Effector CD4-positive, alpha-beta T cell (primary cell): ENCODE results near the gene CTBP2.

Experiments used
- DNase-seq: peaks from one replicate; pipeline ENCODE4 v3.0.0-alpha.2; 2020

CTBP2 gene

DNA sequence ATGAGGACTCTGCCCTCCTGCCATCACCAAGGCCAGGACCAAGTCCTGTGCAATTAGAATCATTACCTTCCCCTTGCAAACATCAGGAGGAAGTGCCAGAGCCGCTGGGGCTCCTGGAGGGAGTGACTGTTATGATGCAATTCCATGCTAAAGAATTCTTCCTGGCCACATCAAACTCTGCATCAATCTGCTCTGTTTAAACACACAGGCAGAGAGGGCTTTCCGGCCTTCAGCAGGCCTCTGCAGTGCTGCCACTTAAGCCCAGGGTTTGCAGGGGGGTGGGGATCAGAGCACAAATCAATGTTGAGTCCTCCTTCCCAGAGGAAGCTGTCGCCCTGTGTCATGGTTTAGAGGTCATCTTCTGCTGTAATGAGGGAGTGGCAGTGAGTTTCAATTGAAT is 58.1 kb downstream of the CTBP2 start:
- DNase-seq, result no peak

GRCh38 chr10:125101581-125101980 is 58.8 kb downstream of the CTBP2 start:
- no peak for DNase-seq

- no peak for DNase-seq
Measured at GRCh38 chr10:125101049-125101448, 59.3 kb downstream of the CTBP2 start.

DNA sequence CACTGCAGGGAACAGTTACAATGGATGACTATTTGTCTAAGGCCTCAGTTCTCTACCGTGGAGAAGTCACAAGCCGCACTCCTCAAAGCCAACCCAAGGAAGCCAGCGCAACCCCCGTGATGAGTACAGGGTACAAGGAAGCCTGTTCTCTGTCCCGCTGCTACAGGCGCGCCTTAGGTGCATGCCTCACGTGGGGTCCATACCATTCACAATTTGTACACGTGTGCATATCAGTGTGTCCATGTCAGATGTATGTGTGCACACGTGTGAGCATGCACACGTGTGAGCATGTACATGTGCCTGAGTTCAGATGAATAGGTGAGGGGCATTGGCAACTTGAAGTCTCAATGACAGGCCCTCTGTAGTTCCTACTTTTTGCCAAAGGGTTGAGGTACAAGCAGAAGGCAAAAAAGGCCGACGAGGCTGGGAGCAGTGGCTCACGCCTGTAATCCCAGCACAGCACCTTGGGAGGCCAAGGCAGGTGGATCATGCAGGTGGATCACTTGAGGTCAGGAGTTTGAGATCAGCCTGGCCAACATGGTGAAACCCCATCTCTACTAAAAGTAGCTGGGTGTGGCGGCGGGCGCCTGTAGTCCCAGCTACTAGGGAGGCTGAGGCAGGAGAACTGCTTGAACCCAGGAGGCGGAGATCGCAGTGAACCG is 62.8 kb downstream of the CTBP2 start:
- DNase-seq, result no peak

DNA sequence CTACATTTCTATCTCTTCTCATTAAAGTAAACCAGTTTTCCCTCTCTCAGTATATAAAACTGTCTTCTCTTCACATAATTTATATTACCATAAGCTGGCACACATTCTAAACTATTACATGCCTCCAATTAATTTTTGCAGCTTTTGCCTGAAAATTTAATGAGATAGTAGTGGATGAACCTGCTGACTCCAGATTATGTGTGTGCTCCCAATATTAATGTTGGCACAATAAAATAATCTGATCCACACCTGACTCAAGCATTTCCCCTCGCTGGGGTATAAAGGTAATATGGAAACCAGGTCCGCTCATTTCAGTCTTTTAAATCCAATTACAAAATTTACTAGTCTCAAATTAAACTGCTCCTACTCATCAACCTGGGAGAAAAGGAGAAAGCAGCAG is 63.4 kb downstream of the CTBP2 start:
- no peak for DNase-seq

- no peak for DNase-seq
Measured at GRCh38 chr10:125096371-125096770, 64.0 kb downstream of the CTBP2 start.

DNA sequence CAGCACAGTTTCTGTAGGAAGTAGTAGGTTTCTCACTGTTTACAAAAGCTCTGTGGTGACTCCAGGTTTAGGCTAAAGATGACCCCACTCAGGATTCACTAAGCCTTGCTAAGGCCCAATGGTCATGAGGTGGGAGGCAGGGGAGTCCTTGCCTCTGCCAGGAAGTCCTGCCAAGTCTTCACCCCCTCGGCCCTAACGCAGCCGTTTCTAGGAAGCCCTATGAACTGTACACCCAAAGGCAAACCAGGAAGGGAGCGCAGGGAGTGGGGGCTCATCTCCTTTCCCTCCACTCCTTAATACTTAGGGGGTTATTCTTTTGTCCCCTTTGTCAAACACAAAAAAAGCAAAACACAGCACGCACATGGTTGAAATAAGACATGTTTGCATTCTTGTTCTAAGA is 64.6 kb downstream of the CTBP2 start:
- no peak for DNase-seq

DNA sequence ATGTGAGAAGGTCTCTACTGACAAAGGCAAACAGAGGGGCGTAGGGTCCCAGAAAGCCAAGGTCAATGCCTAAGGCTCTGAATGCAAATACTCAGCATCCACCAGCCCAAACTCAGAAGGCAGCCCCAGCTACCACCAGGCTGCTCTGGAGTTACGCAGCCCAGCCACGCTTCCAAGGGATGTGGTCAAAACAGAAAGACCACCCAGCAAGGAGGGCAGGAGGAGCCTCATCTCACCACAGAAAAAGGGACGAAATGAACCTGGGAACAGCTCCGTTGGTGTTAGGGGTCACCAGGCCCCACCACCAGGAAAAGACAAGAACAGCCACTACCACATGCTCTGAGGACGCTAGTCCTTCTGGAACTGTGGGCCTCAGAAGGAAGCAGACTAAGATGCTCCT is 65.1 kb downstream of the CTBP2 start:
- no peak for DNase-seq

DNA sequence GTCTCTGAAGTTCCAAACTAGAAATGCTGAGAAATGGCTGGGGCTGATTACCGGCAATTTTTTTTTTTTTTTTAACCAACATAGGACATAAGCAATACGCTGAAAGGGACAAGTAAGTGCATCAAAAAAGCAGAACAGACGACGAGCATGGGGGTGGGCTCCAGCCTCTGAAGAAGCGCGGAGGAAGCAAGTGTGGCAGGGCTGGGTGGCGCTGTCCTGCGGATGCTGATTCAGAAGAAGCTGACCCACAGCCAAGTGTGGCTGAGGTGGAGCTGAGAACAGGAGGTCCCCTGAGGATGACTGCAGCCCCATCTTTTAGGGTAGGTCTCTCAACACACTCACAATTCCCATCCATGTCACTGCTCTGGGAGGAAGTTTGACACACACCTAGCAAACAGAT is 65.6 kb downstream of the CTBP2 start:
- DNase-seq, result no peak

- DNase-seq, result no peak
Measured at GRCh38 chr10:125093974-125094705, 66.2 kb downstream of the CTBP2 start.

DNA sequence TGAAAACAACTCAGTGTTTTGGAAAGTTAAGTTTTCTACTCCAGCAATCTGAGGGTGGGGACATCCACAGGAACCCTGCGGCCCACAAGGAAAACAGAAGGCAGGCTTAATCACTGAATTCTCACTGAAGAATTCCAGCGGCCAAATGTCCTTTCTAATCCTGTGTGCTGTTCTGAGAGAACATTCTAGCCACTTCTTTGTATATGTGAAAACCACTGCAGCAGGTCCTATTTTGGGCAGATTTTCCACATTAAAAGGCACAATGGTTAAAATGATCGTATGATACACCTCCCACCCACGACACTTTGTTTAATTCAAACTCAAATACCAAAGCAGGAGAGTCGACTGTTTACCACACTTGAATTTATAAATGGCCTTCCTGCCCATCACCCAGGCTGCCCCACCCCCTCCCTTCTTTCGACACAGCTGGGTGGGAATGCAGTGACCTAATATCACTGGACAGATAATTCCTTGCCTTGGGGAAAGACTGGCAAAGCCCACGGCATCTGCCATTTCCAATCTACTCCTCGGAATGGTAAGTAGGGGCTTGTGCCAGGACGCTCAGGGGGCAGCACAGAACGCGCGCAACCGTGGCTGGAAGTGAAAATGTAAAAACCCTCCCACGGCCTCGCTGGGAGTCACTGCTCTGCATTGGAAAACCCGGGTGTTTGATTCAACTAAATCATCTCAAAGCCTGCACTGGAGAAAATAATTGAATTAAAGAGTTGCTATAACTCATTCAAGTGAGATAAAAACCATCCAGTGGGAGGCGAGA is 67.0 kb downstream of the CTBP2 start:
- DNase-seq, result no peak

DNA sequence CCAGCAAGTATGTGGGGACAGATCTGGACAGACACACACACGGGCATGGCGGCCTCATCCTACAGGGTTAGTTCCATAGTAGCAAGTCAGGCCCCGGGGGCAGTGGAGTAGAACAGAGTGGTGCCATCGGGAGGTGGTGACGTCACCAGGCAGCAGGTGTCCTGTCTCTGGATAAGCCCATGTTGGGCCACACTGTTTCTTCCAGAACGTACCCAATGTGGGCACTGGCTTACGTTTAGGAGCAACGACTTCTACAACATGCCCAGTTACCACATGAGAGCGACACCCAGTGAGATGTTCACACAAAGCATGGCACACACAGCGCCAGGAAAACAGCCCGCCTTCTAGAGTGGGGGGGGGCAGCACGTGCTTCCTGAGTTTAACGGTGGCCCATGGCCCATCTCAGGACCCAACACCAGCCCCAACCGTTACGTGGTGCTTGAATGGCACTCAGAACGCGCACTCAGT is 67.8 kb downstream of the CTBP2 start:
- no peak for DNase-seq

- no peak for DNase-seq
Measured at GRCh38 chr10:125091891-125092290, 68.5 kb downstream of the CTBP2 start.

- DNase-seq, result no peak
Measured at GRCh38 chr10:125089469-125089868, 70.9 kb downstream of the CTBP2 start.

DNA sequence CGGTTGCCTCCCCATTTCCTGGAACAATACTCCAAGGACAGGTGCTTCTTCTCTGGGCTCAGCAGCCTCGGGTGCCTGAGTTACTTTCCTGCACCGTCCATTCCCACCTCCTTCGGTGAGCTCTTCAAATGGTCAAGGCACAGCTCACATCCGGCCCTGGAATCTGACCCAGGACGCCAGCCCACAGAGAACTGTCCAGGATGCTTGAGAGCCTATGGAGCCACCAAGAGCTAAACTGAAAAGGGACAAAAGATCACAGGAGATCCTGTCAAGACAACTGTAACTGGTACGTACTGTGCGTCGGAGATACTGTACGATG is 72.5 kb downstream of the CTBP2 start:
- DNase-seq, result no peak

- no peak for DNase-seq
Measured at GRCh38 chr10:125087191-125087896, 73.0 kb downstream of the CTBP2 start.

GRCh38 chr10:125086691-125087090 is 73.7 kb downstream of the CTBP2 start:
- no peak for DNase-seq

DNA sequence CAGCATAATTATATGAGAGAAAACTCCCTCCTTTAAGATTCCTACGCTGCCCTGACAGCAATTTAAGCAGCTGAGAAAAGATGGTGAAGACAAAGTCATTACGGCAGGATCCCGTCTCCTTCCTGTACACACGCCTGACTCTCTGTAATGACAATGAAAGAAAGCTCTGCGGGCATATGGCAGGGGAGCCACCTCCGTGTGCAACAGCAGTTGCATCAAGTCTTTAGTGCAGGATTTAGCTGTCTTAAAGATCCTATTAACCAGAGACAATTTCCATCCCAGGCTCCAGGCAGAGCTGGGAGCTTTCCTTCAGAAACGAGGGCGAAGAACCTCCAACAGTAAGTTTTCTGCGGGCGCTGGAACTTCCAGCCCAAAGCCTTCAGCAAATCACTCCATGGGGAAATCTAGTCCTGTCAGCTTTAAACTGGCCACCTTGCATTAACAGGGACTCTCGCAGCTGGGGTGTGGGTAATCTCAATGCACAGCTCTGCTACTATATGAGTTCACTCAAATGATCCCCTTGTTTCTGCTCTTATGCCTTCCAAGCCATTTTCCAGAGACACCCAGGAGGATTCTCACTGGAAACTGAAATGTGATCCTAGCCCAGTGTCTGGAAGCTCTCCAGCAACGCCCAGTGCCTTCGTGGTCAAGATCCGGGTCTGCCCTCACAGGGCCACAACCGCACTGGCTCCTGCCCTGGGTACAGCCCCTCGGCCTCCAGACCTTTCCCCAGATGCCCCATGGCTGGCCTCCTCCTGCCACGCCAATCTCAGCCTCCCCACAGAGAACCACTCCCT is 74.9 kb downstream of the CTBP2 start:
- no peak for DNase-seq

DNA sequence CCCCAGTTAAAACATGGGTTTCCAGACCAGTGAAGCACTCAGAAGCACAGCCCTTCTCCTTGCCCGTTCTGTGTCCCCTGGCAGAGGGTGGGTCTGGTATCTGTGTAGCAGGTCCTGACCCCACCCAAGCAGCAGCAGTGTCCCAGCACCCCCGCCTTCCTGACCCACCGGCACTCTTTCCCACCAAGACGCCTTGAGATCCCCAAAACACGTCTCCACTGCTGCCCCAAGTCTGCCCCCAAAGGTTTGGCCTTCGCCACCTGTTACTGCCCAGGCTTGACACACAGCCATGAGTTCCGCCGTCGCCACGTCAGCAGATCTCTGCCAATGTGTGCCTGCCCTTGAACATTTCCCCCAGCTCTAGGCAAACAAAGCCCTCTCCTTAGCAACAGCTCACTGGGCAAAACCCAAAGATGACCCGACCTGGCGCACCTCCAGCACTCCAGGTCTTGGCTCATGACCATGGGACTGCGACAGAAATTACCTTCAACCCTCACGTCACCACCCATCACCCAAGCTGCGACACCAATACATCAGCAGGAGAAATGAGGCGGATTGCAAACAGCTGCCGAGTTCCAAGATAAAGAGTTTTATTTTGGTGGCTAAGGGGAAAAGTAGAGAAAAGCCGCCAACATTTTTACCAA is 75.6 kb downstream of the CTBP2 start:
- no peak for DNase-seq

GRCh38 chr10:125084191-125084613 is 76.2 kb downstream of the CTBP2 start:
- DNase-seq, result no peak

GRCh38 chr10:125083576-125083920 is 76.8 kb downstream of the CTBP2 start:
- no peak for DNase-seq
